ENCODE data around the gene RCAN2.

DNA sequence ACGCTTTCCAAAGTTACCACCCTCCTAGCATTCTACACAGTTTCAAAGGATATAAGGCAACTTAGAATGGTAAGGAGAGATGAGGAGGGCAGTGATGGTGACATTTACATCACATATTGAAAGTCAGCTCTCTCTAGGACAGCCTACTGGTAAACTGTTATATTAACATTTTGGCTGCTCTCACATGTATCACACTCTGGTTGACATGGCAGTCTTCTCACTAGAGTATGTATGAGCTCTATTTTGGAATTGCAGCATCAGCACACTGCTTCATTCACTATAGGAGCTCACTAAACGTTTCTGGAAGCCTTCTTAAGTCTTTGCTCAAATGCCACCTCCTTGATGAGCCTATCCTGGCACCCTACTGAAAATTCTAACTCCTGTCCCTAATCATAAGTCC, 184.8 kb downstream of the RCAN2 start:
- no peak for TF ChIP-seq POLR2A (IDR thresholded peaks at IDR 0.05; ENCODE audit: low read depth, low read length)
- no peak for TF ChIP-seq POLR2AphosphoS5 (IDR thresholded peaks at IDR 0.05; ENCODE audit: low read depth, low read length)
- TF ChIP-seq TAF1 (IDR thresholded peaks at IDR 0.05; ENCODE audit: borderline replicate concordance, low read depth, low read length): no peak

Data from GM12892 (cell line).